Naive B cell (primary cell): ENCODE measurements around the gene CDK6. TPM values are rescaled to one million over a fixed set of nuclear protein-coding genes. Genes with fewer than 3 reads are reported as not detected.

Source experiments
- ATAC-seq, 2 donors: fragments of 150-1000 bp; cut with Tn5 transposase; 2 replicates each; pipeline ENCODE4 v1.10.0; 2021; ENCODE audit warnings: low read depth in 2 of 2, mild to moderate bottlenecking in 2 of 2, moderate library complexity in 2 of 2
- DNase-seq: peaks from one replicate; pipeline ENCODE4 v3.0.0; 2022
- H3K27ac Mint-ChIP-seq, 6 donors: one replicate each; pipeline ENCODE4 v1.8.0; 2020 to 2022; ENCODE audit warnings: mild to moderate bottlenecking in 6 of 6, mixed read lengths in 6 of 6, moderate library complexity in 5 of 6, inconsistent platforms in 2 of 6
- H3K27me3 Mint-ChIP-seq, 3 donors: one replicate each; pipeline ENCODE4 v1.8.0; 2021 to 2022; ENCODE audit warnings: mixed read lengths in 3 of 3, mild to moderate bottlenecking in 1 of 3
- H3K36me3 Mint-ChIP-seq, 2 donors: one replicate each; pipeline ENCODE4 v1.8.0; 2020 to 2022; ENCODE audit warnings: mixed read lengths in 2 of 2, inconsistent platforms in 1 of 2, mild to moderate bottlenecking in 1 of 2
- H3K4me1 Mint-ChIP-seq, 3 donors: one replicate each; pipeline ENCODE4 v1.8.0; 2020 to 2022; ENCODE audit warnings: mixed read lengths in 3 of 3, inconsistent platforms in 1 of 3, mild to moderate bottlenecking in 1 of 3, moderate library complexity in 1 of 3
- H3K4me3 Mint-ChIP-seq, 8 donors: one replicate each; pipeline ENCODE4 v1.8.0; 2020 to 2022; ENCODE audit warnings: mild to moderate bottlenecking in 8 of 8, mixed read lengths in 8 of 8, moderate library complexity in 8 of 8, inconsistent platforms in 2 of 8
- H3K9me3 Mint-ChIP-seq, 7 donors: one replicate each; pipeline ENCODE4 v1.8.0; 2020 to 2022; ENCODE audit warnings: mixed read lengths in 7 of 7, mild to moderate bottlenecking in 5 of 7, inconsistent platforms in 2 of 7, moderate library complexity in 1 of 7
- polyA plus RNA-seq, 6 donors: library from polyadenylated mRNA; unstranded; fragments of 300-500 nt; fragmentation: Illumina TruSeq; gene quantifications; one replicate each; pipeline ENCODE4 v1.2.3, GENCODE V29; 2021; ENCODE audit warnings: low read depth in 6 of 6

CDK6 gene
- polyA plus RNA-seq, 6 donors from 2014 or later, result 3.3 to 15.7 (median 9.6) TPM

DNA sequence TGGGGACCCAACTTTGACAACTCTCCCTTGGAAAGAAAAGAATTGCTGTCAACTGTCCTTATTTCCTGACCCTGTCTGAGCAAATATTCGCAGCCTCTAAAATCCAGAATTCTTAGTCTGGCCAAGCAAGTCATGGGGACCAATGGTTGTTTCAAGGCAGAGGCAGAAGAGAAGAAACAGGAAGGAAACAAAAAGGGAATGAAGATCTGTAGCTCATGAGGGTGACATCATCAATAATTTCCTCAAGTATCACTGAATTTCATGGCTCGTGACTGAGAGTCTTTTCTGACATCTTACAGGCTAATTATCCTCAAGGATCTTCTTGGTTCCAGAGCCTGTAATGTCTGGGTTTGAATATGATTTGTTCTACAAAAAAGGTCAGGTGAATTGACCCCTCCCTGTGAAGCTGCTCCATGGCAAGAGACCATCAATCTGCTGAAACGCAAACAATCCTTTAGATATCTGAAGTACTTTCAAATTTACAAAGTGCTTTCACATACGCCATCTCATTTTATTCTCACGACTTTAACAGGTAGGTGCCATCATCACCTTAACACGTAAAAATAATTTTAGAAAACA lies 5.8 kb downstream of the CDK6 start:
- Mint-ChIP-seq H3K27me3 (no peaks in the 10 kb centered on the region), H3K4me1 (peaks cover 33 to 47% (median 42%) of the 10 kb centered on the region in 3 donors), H3K27ac (peak overlapping the region in 2 of 6 donors; percentile 69 to 93), H3K9me3 (no peaks in the 10 kb centered on the region), H3K36me3 (peaks cover 0 to 7% of the 10 kb centered on the region in 2 donors), H3K4me3 (peak overlapping the region in 1 of 8 donors; percentile 98)
- DNase-seq (no peak), ATAC-seq (no peak)

DNA sequence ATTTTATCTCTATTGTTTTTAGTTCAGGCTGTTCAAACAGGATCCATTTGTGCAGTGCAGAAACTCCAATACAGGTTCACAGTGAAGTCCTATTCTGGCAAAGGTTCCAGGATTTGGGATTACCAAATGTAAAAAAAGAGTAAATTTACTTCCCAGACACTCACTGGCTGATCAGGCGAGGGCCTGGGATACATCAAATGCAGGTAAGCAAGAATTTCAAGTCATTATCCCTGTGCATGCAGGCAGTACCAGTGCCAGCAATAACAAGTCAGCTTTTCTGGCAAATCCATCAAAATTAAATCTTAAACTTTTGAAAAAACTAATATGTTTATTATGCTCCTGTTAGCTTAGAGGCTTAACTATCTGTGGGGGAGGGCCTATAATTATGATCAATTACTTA lies 6.3 kb downstream of the CDK6 start:
- no peak overlapping the region for H3K27ac Mint-ChIP-seq
- H3K36me3 Mint-ChIP-seq, result peaks cover 0 to under 1% of the 10 kb centered on the region in 2 donors
- no peaks in the 10 kb centered on the region for H3K27me3 Mint-ChIP-seq
- no peak for DNase-seq
- peaks cover 30 to 46% (median 37%) of the 10 kb centered on the region in 3 donors for H3K4me1 Mint-ChIP-seq
- ATAC-seq, result no peak
- no peaks in the 10 kb centered on the region for H3K9me3 Mint-ChIP-seq
- peak overlapping the region in 1 of 8 donors; percentile 98 for H3K4me3 Mint-ChIP-seq

DNA sequence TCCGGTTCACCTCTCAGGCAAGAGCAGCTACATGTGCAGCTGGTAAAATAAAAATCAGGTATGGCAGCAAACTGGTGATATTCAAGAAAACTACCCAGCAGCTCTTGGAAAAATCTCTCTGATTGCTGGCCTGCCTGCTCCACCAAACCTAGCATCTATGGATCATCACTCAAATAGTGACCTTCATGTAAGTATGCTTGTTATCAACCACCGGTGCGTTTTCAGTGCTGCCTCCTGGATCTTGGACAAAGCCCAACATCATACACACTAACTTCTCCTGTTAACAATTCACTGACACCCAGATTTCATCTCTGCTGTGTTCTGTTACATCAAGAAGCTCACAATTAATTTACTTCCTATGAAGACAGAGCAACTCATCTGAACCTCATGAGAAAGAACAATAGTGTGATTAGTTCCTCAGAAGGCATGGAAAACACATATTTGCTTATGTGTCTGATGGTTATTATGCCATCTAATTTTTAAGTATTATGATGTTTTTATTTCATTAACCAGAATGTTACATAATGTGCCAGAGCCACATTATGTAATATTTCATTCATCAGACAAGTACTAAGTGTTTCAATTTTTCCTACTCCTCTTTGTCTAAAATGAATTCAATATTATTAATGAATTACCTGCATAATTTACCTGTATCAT lies 8.8 kb downstream of the CDK6 start:
- no peaks in the 10 kb centered on the region for H3K36me3 Mint-ChIP-seq
- no peak for ATAC-seq
- H3K4me3 Mint-ChIP-seq, result no peak overlapping the region
- H3K27ac Mint-ChIP-seq, result peak overlapping the region in 1 of 6 donors; percentile 21
- H3K9me3 Mint-ChIP-seq, result no peaks in the 10 kb centered on the region
- peaks cover 26 to 45% (median 28%) of the 10 kb centered on the region in 3 donors for H3K4me1 Mint-ChIP-seq
- H3K27me3 Mint-ChIP-seq, result no peaks in the 10 kb centered on the region
- no peak for DNase-seq

DNA sequence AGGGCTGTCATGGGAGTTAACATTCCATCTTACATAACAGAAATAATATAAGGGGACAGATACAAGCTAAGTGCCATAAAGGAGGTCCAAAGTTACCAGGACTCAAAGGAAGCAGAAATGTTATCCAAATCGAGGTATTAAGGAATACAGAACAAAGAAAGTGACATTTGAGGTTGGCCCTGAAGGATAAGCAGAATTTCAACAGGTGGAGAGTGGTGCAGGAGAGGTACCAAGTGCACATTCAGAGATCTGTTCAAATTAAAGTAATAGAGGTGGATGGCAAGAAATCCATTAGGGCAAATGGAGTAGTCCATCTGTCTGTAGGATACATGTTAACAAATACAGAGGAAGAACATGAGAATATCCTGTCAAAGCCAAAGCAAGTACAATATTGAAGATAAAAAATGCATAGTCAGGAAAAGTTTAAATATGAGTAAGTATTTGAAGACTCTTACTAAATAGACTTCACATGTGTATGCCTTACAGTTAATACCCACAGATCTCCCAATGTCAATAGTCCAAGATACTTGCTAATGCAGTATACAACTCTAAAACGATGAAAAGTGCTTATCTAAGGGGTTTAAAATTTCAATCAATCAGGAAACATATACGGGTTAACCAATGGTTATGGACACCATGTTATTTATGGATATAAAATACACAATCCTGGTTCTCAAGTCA lies 10.0 kb downstream of the CDK6 start:
- Mint-ChIP-seq H3K27me3 (no peaks in the 10 kb centered on the region), H3K9me3 (no peaks in the 10 kb centered on the region), H3K4me3 (no peak overlapping the region), H3K36me3 (no peaks in the 10 kb centered on the region), H3K27ac (no peak overlapping the region), H3K4me1 (peaks cover 19 to 36% (median 19%) of the 10 kb centered on the region in 3 donors)
- ATAC-seq (no peak), DNase-seq (no peak)

DNA sequence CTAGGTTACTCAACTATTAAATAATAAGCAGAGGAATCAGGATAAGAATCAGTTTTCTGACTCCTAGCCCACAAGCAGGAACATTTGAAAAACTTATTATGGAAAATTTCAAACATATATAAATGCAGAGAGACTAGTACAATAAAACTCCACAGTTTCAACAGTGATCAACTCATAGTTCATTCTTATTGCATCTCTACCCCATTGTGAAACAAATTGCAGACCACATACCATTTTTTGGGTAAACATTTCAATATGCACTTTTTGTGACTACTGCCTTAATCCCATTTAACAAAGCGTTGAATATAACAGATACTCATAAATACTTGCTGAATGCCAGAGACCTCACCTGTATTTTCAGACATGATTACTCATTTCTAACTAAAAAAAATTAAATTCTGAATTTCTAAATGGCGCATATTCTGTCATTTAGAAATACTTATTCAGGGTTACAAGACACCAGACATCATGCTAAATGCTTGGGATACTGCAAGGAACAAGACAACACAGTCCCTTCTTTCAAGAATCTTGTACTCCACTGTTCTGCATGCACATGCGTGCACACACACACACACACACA lies 11.4 kb downstream of the CDK6 start:
- H3K27me3 Mint-ChIP-seq, result no peaks in the 10 kb centered on the region
- H3K36me3 Mint-ChIP-seq, result peaks cover 3 to 4% of the 10 kb centered on the region in 2 donors
- H3K9me3 Mint-ChIP-seq, result peaks cover 0 to 3% (median 2%) of the 10 kb centered on the region in 7 donors
- peaks cover 7 to 29% (median 21%) of the 10 kb centered on the region in 3 donors for H3K4me1 Mint-ChIP-seq
- DNase-seq, result no peak
- no peak for ATAC-seq
- no peak overlapping the region for H3K27ac Mint-ChIP-seq
- H3K4me3 Mint-ChIP-seq, result no peak overlapping the region

DNA sequence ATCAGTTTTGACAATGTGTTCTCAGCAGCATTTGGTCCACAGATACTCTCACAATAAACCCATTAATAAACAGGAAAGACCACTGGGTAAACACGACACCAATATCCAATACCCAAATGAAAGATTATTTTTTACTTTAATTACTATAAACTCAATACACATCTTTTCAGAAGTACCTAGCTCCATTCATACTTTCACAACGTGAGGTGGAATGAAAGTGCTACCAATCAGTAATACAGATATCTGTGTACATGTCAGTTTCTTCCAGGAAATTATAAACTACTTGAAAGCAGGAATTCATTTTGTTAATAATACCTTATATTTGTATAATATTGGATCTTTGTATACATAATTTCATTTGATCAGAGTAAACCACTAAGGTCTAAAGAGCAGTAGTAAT lies 11.9 kb downstream of the CDK6 start:
- peaks cover 3 to 7% (median 6%) of the 10 kb centered on the region in 7 donors for H3K9me3 Mint-ChIP-seq
- ATAC-seq (no peak), DNase-seq (no peak)
- H3K27me3 Mint-ChIP-seq, result no peaks in the 10 kb centered on the region
- no peak overlapping the region for H3K27ac Mint-ChIP-seq
- H3K4me3 Mint-ChIP-seq, result no peak overlapping the region
- peaks cover 7 to 9% of the 10 kb centered on the region in 2 donors for H3K36me3 Mint-ChIP-seq
- H3K4me1 Mint-ChIP-seq, result peaks cover 6 to 29% (median 24%) of the 10 kb centered on the region in 3 donors

DNA sequence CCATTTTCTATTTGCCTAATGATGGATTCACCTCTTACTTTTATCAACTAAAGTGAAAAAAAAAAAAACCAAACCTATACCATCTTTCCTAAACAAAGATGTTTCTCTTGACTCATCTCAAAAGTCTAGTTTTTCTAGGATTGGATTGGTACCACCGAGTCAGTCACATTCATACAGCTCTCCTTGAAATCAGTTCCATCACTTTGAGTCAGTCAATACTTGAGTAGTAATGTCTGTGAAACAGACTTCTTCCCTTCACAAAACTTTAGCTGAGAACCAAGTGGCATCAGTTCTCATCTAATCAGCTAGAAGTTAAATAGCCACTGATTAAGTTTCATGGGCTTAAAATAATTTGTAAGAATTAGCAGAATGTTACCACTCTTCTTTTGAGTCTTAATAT lies 13.3 kb downstream of the CDK6 start:
- ATAC-seq (no peak), DNase-seq (no peak)
- Mint-ChIP-seq H3K27ac (no peak overlapping the region), H3K9me3 (peaks cover 3 to 11% (median 6%) of the 10 kb centered on the region in 7 donors), H3K4me3 (no peak overlapping the region), H3K4me1 (peaks cover 6 to 29% (median 21%) of the 10 kb centered on the region in 3 donors), H3K27me3 (no peaks in the 10 kb centered on the region), H3K36me3 (peaks cover 7 to 10% of the 10 kb centered on the region in 2 donors)

DNA sequence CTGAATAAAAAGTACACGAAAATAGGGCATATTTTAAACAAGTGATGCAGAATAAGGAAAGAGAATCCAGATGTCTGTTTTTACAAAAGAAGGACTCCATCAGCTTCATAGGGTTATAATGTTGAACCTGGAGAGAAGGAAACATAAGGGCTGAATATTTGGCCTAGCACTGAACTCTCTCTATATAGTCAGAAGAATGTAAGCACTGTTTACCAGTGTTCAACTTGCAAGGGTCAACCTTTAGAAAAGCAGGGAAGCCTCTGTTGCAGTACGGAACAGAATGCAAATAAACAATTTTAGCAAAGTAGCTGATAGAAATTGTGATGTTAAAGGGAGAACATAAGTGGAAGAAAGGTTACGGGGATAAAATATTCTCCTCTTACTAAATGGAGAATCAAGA lies 16.2 kb downstream of the CDK6 start:
- ATAC-seq, result no peak
- no peak for DNase-seq
- Mint-ChIP-seq H3K36me3 (peaks cover 15 to 23% of the 10 kb centered on the region in 2 donors), H3K4me1 (peaks cover 5 to 28% (median 7%) of the 10 kb centered on the region in 3 donors), H3K27ac (peak overlapping the region in 1 of 6 donors; percentile 30), H3K4me3 (no peak overlapping the region), H3K9me3 (peaks cover 12 to 25% (median 16%) of the 10 kb centered on the region in 7 donors), H3K27me3 (no peaks in the 10 kb centered on the region)

DNA sequence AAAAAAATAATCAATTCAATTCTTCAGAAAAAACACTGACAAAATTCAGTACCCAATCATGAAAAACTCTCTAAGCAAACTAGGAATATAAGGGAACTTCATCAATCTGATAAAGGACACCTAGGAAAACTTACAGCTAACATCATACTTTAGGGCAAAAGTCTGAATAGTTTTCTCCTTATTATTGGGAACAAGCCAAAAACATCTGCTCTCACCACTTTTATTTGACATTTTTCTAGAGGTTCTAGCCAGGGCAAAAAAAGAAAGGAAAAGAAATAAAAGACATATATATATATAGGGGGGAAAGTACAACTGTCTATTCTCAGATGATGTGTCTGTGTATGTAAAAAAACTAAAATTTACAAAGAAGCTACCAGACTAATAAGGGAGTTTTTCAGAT lies 19.0 kb downstream of the CDK6 start:
- H3K4me1 Mint-ChIP-seq, result peaks cover 12 to 29% (median 17%) of the 10 kb centered on the region in 3 donors
- ATAC-seq (no peak), DNase-seq (no peak)
- H3K4me3 Mint-ChIP-seq, result no peak overlapping the region
- no peak overlapping the region for H3K27ac Mint-ChIP-seq
- H3K27me3 Mint-ChIP-seq, result no peaks in the 10 kb centered on the region
- peaks cover 12 to 25% (median 17%) of the 10 kb centered on the region in 7 donors for H3K9me3 Mint-ChIP-seq
- H3K36me3 Mint-ChIP-seq, result peaks cover 15 to 23% of the 10 kb centered on the region in 2 donors

DNA sequence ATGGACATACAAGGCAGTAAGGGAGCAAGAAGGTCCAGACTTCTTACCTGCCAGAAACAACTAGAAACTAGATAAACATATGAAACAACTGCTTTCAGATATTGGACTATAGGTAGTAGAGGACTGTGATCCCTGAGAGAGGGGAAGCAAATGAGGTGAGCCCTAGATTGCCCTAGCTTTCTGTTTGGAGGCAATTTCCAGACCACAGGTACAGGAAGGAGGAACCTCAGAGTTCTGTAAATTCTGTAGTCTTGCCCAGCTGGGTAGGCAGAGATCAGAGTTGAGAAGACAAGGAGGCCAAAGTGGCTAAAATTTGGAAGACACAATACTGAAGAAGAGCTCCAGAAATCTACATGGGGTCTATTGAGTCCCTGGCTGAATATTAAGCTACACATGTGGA lies 21.0 kb downstream of the CDK6 start:
- Mint-ChIP-seq H3K27me3 (no peaks in the 10 kb centered on the region), H3K4me1 (peaks cover 13 to 36% (median 18%) of the 10 kb centered on the region in 3 donors), H3K9me3 (peaks cover 12 to 25% (median 17%) of the 10 kb centered on the region in 7 donors), H3K4me3 (no peak overlapping the region), H3K36me3 (peaks cover 15 to 23% of the 10 kb centered on the region in 2 donors), H3K27ac (peak overlapping the region in 1 of 6 donors; percentile 54)
- no peak for ATAC-seq
- DNase-seq, result no peak

DNA sequence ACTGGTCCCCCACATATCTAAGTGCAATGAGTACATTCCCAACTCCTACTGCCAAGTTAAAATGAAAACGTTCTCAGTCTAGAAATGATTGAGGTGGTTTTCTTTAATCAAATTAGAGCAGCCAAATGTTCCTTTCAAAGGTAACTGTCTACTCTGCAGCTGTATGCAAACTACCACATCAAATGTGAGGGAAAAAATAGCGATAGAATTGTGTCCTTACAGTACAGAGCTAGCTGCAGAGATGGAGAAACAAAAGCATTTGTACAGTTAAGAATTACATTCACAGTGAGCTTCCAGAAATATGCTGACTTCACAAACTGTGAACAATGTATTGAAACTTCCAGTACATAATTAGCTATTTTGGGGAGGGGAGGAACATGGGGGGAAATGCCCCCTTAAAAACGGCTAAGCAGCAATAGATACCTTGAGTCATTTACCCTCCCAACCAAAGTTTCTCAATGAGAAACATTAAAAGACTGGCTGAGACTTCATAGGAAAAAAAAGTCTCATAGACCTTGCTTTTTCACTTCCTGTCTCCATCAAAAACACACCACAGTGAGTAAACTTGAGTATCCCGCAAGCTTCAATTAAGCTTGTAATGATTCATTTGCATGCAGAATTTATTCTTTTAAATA lies 22.9 kb downstream of the CDK6 start:
- Mint-ChIP-seq H3K27ac (peak overlapping the region in 2 of 6 donors; percentile 14 to 41), H3K9me3 (peaks cover 5 to 18% (median 13%) of the 10 kb centered on the region in 7 donors), H3K27me3 (no peaks in the 10 kb centered on the region), H3K4me1 (peaks cover 19 to 48% (median 26%) of the 10 kb centered on the region in 3 donors), H3K36me3 (peaks cover 9 to 12% of the 10 kb centered on the region in 2 donors), H3K4me3 (peak overlapping the region in 2 of 8 donors; percentile 52 to 53)
- peak; percentile 30 to 47 for ATAC-seq
- no peak for DNase-seq

DNA sequence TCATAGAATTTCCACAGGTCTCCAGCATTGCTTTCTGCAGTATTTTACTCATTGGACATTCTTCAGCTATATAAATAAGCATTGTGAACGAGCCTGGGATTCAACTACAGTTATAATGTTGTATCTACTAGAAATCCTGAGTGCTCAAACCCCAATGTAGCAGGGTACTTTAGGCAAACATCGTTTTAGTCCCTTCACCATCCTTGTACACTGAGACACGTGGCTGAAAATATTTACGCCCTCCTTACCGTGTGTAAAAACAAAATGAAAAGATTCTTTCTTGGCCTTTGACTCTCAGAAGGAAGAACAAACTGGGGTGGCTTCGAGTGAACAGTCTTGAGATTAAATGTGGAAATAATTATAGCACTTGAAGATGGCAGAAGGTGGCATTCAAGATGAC lies 25.2 kb downstream of the CDK6 start:
- H3K27me3 Mint-ChIP-seq, result no peaks in the 10 kb centered on the region
- peaks cover 5 to 13% (median 10%) of the 10 kb centered on the region in 7 donors for H3K9me3 Mint-ChIP-seq
- DNase-seq, result no peak
- ATAC-seq, result no peak
- H3K4me3 Mint-ChIP-seq, result no peak overlapping the region
- H3K4me1 Mint-ChIP-seq, result peaks cover 19 to 43% (median 26%) of the 10 kb centered on the region in 3 donors
- no peak overlapping the region for H3K27ac Mint-ChIP-seq
- H3K36me3 Mint-ChIP-seq, result peaks cover 9% of the 10 kb centered on the region in 2 donors
